ENCODE measurements around the gene DNAH7.

Gene DNAH7

DNA sequence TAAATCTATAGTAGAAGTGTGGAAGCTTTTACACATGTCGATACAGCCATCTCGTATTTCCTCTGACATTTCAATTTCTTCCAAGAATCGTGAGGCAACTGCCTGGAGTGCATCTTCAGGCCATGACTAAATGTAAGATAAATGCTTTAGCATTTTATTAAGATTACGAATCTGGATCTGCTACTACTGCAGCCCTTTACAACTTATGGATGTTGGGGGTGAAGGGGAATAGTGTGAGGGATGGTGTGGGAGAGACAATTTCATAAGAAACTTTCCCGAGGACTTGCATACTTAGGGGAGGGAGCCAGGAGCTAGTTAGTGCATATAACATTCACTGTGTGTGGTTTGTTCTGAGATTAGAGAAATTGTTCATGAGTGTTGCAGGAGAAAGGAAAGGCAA is 206.8 kb downstream of the DNAH7 start:
- no peak for DNase-seq (ENCODE audit: low read depth)

DNA sequence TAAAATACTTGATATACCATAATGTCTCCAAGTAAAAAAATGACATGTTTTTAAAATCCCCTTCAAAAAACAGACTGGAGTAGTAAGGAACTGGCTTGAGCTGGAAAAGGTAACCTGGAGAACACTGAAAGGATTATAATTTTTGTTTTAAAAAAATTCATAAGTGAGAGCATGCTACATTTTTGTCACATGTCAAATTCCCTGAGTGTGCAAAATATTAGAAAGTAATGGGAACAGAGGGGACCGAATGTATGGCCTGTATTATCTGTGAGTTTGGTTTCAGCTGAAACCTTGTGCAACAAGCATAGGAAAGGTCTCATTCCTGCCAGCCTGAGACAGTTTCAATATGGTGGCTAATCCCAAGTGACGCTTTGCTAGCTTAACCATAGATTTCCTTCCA is 209.1 kb downstream of the DNAH7 start:
- no peak for DNase-seq (ENCODE audit: low read depth)

DNA sequence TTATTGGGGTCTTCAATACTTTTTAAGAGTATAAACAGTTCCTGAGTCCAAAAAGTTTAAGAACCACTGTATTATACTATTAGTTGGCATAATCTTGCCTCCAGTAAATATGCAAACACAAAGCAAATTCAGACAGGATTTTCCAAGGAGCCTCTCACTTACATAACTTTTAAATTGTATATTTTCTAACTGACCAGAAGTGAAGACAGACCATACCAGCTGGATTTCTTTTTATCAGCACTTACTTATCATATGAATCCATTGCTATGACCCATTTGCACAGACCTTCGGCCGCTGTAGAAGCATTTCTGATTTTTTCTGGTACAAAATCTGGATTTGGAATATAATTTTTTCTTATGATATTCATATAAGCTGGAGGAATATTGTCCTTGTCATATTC is 211.5 kb downstream of the DNAH7 start:
- DNase-seq (ENCODE audit: low read depth), result no peak

DNA sequence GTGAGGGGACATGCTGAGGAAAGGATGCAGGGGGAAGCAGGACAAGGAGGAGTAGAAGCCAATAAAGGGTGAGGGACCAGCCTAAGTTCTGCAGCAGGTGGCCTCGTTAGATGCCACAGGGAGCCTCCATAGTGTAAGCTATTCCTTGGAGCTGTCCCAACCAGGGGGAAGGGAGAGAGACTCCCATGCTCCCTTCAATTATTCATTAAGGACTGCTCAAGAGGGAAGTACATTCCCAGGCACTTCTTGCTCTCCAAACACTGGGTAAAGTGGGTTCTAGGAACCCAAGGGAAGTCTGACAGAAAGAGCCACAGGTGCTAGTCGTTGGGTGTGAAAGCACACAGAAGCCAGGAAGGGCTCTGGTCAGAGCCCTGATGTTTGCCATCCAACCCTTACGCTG is 217.9 kb downstream of the DNAH7 start:
- DNase-seq (ENCODE audit: low read depth), result no peak

DNA sequence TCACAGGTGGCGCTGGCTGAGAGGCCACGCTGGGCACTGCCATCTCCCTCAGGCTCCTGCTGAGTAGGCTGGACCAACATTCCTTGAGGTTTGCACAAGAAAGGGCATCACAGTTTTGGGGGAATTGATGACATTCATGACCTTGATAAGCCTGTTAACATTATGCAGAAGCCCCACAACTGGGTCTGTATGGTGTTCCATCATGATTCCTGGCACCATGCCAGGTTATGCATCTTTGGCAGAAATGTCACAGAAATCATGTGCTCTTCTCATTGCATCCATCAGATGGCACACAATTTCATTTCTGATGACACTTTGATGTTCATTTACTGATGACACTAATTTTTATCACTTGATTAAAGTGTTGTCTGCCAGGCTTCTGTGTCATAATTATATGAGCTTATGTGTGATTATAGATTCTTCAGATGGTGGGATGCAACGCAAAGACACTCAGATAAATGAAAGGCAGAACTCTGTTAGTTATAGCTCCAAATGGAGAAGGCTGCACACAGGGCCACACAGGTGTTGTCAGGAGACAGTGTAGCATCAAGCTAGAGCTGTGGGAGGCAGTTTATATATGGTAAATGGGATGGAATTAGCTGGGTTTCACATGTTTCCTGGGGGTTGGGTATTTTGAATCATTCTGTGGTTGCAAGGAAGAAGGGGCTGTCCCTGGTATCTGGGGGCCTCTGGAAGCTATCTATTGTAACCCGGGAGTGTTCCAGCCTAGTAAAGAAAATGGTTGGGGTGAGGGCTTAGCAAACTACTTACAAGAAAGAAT is 220.3 kb downstream of the DNAH7 start:
- DNase-seq (ENCODE audit: low read depth), result no peak

GRCh38 chr2:195842932-195843331 is 225.7 kb downstream of the DNAH7 start:
- DNase-seq (ENCODE audit: low read depth), result no peak

DNA sequence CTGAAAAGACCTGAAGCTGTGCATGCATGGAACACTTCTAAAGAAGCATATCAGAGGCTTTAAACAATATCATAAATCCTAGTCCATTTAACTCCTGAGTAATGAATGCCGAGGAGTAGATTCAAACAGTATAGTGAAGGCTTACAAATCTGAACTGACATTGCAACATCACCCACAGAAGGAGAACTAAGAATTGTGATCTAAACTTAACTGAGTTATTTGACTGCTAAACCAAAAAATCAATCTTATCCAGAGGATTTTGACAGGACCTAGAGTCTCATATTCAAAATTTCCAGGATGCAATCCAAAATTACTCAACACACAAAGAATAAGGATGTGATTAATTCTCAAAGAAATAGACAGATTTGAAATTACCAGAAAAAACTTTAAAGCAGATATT is 230.6 kb downstream of the DNAH7 start:
- DNase-seq (ENCODE audit: low read depth), result no peak

- no peak for DNase-seq (ENCODE audit: low read depth)
Observed at GRCh38 chr2:195836002-195836401, 232.6 kb downstream of the DNAH7 start.

- DNase-seq (ENCODE audit: low read depth), result no peak
Observed at GRCh38 chr2:195834836-195835235, 233.8 kb downstream of the DNAH7 start.

DNA sequence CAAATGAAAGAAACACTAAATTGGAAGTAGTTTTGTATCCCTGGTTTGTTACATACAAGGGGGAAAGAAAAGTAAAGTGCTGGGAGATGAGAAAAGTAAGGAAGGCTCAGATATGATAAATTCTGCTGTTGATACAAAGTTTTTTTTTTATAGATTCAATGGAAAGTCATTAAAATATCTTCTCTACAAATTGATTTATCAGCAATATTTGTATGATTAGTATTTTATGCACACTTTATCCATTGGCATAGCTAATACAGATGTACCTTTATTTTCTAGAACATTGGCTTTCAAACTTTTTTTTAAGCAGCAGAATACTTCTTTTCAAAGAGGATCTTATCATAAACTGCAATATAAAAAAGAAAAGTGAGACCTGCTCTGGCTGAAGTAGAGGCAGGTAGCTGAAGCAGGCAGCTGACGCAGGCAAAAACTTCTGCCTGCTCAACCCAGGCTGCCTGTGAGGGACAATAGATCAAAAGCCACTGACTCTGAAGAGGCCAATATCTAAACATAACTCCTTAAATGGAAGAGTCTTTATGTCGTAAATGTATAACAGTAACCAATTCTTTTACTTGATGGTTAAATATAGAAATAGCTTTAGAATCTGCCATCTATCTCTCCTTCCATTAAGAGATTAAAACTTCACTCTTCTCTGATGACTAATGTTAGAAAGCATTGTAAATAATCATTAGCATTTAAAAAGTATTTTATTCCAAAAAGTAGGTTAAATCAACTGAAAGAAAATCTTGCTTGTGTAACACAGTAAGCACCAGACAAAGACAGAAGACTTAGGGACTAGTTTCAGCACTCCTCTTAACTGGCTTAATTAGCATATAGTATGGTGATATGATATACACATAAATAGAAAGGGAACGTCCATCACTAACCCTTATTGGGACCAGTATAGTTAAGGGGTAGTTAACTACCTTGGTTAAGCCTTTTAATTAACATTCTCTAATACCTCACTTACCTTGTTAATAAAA is 237.4 kb downstream of the DNAH7 start:
- DNase-seq (ENCODE audit: low read depth), result no peak

DNA sequence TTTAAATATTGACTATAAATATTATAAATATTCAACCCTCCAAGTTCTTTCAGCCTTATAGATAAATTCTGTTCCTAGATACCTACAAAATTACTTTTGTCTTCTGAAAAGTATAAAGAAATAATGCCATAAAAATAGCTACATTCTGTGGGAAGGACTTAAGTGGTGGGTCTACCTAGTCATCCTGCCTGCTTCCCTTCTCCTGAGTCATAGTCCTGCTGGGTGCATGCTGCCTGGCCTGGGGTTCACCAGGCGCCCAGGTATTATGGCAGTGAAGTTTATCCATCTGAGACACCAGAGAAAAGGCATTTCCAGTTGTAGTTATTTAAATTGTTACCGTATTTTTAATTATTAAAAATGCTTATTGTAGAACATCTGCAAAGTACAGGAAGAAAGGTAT is 244.2 kb downstream of the DNAH7 start:
- no peak for DNase-seq (ENCODE audit: low read depth)

- DNase-seq (ENCODE audit: low read depth), result no peak
Observed at GRCh38 chr2:195823206-195823605, 245.4 kb downstream of the DNAH7 start.

GRCh38 chr2:195821566-195821932 is 247.1 kb downstream of the DNAH7 start:
- no peak for DNase-seq (ENCODE audit: low read depth)

DNA sequence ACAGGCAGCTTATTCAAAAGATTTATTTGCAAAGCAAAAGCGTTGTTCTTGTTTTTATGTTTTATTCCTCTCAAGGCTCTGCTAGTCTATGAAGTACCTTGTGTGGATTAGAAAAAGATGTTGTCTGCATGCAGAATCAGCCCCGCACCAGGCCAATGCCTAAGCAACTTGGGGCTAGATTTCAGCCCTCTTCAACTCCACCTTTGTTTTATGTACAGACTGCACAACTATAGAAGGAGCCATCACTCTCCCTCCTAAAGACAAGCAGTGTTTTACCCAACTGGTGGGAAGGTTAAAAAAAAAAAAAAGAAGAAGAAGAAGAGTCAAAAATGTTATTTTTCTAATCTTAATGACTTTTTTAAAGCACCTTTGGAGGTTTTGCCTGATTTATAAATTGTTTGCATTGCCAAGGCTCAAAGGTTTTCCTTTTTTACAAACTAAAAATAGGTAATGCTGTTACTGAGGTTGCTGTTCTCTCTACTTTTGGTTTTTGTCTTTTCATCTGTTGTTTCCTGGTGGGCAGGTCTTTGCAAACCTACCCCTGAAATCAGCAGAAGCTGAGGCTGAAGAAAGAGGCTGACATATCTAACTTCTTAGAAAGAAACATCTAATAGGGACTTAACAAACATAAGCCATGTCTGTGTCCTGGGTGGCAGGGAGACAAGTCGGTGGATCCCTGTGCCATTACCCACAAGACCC is 247.6 kb downstream of the DNAH7 start:
- DNase-seq (ENCODE audit: low read depth), result no peak

- DNase-seq (ENCODE audit: low read depth), result no peak
Observed at GRCh38 chr2:195820373-195820772, 248.3 kb downstream of the DNAH7 start.

GRCh38 chr2:195819276-195819675 is 249.4 kb downstream of the DNAH7 start:
- DNase-seq (ENCODE audit: low read depth), result no peak

DNA sequence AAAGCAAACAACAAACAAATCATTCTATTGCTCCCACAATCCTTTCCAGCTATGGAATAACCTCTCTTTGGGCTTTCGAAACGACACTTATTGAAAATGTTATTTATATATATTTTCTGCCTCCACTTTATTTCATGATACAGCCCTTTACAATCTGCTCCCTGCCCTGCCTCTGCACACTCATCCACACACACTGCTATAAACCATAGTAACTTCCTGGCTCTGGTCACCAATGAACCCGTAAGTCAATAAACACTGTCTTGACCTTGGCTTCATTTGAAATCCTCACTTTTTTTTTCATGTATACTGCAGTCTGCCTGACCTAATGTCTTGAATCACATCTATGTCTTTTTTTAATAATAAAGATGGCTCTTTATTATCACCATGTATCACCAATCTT is 250.1 kb downstream of the DNAH7 start:
- DNase-seq (ENCODE audit: low read depth), result no peak

DNA sequence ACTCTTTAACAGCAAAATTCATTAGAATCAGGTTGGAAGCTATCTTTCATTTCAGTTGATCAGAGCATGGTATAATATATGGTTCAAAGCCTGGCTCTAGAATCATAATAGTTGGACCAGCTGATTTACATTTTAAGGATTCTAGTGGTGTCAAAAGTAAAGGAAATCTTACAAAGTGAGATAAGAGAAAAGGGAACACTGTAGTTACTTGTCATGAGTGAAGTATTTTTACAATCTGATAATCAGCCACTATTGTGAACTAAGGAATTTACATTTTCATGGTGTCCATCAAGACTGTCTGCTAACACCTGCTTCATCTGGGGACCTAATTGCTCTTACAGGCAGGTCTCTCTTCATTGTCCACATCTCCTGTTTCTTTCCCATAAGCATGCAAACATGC is 250.5 kb downstream of the DNAH7 start:
- no peak for DNase-seq (ENCODE audit: low read depth)

DNA sequence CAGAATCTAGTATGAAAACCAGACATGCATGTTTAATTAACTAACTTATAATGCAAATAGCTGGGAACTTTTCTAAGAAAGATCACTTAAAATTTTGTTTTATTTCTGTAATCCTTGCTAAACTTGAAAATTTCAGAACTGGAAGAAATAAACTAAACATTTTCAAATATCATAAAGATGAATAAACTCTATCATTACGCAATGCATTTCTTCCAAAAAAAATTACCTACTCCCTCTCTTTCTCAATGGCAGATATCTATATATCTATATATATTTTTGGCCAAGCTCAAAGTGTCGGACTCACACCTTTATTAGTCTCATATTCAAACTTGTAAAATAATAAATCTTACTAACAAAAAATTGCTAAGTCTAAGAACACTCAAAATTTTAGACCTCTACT is 253.6 kb downstream of the DNAH7 start:
- DNase-seq (ENCODE audit: low read depth), result no peak

DNA sequence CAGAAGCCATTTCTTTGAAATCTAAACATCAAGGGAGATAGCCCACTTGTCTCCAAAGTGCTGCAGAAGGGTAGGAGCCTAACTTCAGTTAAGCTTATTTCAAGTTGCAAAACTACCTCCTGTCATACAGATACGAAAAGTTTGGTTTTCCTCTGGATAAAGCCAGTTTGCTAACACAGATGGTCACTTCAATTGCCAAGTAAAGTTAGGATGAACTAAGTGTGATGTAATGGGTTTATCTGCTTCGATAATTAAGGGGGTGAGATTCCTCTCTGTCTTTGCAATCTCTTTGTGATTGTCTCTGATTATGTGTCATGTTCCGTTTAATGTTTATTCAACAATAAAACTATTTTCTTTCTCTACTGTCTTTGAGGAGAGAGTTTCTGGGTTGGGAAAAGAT is 255.2 kb downstream of the DNAH7 start:
- no peak for DNase-seq (ENCODE audit: low read depth)

- no peak for DNase-seq (ENCODE audit: low read depth)
Observed at GRCh38 chr2:195810340-195811098, 258.1 kb downstream of the DNAH7 start.

GRCh38 chr2:195808189-195808588 is 260.4 kb downstream of the DNAH7 start:
- no peak for DNase-seq (ENCODE audit: low read depth)

Measured in stimulated activated CD8-positive, alpha-beta memory T cell treated with anti-CD3 and anti-CD28 coated beads, Interleukin-7, amount 100 ng/mL, for 24 hours (primary cell).